GM15510 (cell line): ENCODE data around the gene NHS.

ENCODE experiments used
- POLR2A ChIP-seq: IDR thresholded peaks from 3 replicates; pipeline ENCODE4 v1.6.1; 2011; ENCODE audit warnings: borderline replicate concordance; ENCODE audit not compliant: insufficient read length; ENCODE audit errors: extremely low read depth

Gene NHS

GRCh38 chrX:17465201-17465600 lies 90.2 kb downstream of the NHS start:
- no peak for TF ChIP-seq POLR2A

DNA sequence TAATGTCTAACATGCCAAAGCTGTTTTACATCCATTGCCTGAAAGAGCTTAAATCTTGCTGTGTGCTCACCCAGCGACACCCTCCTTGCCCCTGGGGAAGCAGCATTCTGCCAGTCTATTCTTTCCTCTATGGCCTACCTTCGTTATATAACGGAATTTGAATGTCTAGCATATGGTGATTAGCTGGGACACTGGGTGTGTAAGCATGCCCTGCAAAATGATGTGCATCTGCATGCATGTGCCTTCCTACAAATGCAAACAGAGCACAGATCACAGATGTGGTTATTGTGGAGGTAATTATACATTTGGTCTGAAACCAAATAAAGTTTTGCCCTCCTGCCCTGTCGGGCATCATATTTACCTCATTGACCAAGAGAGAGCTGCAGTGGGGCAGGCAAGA lies 90.8 kb downstream of the NHS start:
- no peak for TF ChIP-seq POLR2A

DNA sequence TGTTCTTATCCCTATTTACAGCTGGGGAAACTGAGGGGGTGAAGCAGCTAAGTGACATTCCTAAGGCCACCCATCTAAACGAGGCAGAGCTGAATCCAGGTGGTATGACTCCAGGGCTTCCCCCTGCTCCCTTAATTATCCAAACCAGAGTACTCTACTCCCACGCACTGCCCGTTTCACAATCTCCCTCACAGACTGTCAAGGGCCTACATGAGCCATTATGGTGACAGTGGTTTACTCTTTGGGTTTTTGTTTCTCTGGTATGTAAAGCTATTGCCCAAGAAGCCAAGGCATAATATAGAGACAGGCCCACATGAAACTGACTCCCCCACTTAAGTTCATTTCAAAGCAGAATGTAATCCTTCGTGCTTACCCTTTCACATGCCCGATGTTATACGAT lies 95.1 kb downstream of the NHS start:
- TF ChIP-seq POLR2A, result no peak

GRCh38 chrX:17471121-17471520 lies 96.1 kb downstream of the NHS start:
- TF ChIP-seq POLR2A, result no peak

DNA sequence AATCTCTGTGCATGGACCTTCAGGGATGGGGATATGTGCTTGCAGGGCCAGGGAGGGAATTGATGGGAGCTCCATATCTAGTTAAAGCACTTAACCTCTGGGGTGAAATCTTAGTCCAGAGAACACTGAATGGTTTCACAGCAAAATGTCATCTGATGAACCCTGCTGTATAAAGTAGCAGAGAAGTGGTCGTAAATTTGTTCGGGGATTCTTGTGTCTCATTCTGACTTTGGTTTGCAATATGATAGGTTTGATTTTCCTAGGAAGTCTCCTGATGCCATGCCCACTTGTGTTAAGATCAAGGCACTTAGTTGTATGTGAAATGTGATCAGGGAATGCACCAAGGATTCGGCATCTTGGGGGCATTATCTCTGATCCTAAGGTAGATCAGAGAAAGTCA lies 96.9 kb downstream of the NHS start:
- TF ChIP-seq POLR2A, result no peak

GRCh38 chrX:17472424-17472823 lies 97.4 kb downstream of the NHS start:
- no peak for TF ChIP-seq POLR2A

- no peak for TF ChIP-seq POLR2A
Measured at GRCh38 chrX:17473021-17473420, 98.0 kb downstream of the NHS start.

DNA sequence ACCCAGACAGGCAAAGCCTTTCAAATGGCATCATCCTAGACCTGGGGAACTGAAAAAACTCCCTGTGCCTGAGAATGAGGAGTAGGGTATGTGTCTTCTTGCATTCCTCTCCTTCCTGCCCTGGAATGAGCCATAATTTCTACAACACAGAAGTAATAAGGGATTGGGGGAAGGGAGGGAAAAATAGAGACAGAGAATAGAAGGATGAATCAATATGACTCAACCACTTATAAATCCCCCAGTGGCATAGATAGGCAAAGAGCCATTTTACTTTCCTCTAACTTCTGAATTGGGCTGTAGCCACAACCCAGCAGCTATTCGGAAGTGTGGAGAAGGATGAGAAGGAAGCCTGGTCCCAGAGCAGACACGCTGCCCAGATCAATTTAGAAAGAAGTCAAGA lies 99.9 kb downstream of the NHS start:
- no peak for TF ChIP-seq POLR2A

DNA sequence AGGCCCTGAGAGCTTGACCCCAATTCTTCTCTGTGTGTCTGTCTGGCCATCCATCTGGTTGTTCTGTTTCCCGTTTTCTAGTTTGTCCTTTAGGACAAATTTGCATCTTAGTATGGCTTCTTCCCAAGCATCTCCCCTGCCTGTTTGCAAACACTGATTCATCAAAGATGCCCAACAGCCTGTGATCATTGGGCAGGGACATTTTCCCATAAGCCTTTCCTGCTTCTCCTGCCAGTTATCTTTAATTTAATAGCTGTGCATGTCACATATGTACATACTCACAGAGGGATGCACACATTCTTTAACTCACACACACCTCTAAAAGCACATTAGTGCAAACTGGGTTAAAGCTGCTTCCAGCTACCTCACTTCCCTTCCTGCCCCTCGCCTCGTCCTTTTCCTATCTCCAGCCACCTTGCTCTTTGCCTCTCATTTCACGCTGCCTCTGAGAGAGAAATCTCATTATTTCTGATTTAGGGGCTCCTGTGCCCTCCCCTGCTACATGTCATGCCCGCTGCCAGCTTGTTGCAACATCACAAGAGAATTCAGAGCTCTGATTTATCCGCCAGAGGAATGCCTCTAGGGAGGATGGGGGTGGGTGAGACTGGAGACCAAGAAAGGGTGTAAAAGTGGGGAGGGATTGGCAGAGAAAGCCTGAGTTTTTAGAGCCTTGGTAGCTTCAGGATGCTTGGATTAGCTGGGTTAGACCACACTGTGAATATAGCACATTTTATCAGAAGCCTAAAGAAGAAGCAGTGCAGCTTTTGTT lies 100.6 kb downstream of the NHS start:
- TF ChIP-seq POLR2A, result no peak

GRCh38 chrX:17476411-17476810 lies 101.4 kb downstream of the NHS start:
- no peak for TF ChIP-seq POLR2A

DNA sequence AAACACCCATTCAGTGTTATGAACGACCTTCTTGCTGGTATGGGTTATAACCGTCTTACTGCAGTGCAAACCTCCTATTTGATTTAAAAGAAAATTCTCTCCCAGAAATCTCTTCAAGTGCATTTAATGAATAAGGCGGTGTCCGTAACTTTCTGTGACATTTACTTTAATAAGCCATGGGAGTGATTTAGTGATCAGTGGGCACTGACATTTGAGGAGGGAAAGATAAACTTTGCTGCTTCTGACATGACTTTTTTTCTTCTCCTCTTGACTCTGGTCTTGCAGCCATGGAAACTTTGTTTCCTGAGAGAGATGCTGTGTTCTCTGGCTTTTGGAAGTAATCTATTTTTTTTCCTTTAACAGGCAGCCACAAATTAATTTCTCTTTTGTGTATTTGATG lies 106.1 kb downstream of the NHS start:
- TF ChIP-seq POLR2A, result no peak

DNA sequence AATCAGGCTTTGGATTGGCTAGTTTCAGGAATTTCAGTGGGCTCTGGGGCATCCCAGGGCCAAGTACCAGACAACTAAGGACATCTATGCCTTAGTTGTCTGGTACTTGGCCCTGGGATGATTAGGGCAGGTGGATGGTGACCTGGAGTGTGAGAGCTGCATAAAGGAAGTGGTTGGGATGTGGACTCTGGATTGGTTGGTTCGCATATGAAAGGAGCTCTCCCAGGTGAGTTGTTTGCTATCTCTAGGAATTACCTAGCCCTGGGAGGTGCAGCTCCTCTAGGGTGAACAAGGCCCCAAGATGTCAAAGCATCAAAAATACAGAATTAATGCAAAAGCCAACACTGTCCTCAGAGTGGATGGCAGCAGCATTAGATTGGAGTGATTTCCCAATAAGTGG lies 109.6 kb downstream of the NHS start:
- TF ChIP-seq POLR2A, result no peak

DNA sequence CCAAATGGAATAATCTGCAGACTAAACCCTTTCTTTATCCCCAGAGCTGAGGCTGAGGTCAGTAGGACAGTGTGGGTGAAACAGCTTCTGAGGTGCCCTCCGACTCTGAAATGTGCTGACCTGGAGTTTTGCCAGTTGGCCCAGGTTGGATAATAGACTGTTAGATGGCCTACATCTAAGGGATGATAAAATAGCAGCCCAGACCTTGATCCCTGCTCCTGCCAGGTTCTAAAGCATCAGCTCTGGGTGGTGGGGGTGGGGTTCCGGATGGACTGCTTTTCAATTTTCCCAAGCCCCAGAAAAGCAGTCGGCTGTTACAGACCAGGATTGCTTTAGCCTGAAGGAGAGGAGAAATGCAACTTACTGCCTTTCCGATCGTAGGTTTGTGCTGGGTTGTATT lies 110.4 kb downstream of the NHS start:
- TF ChIP-seq POLR2A, result no peak

GRCh38 chrX:17488036-17488435 lies 113.0 kb downstream of the NHS start:
- no peak for TF ChIP-seq POLR2A

GRCh38 chrX:17494216-17494615 lies 119.2 kb downstream of the NHS start:
- TF ChIP-seq POLR2A, result no peak

DNA sequence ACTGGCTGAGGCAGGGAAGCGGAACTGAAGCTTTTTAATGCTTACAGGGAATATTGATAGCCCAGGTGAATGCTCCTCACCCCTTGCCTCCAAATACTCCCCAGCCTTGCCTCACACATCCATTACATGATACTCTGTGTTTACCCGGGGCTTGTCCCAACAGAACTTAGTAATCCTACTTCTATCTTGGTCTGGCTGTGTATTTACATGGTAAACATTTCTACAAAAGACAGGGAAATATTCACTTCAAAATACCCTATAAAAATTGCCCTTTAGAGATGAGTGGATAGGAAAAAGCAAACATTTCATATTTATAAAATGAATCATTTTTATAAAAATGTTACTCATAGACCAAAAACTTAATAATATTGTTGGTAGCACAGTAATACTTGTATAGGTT lies 120.1 kb downstream of the NHS start:
- no peak for TF ChIP-seq POLR2A

DNA sequence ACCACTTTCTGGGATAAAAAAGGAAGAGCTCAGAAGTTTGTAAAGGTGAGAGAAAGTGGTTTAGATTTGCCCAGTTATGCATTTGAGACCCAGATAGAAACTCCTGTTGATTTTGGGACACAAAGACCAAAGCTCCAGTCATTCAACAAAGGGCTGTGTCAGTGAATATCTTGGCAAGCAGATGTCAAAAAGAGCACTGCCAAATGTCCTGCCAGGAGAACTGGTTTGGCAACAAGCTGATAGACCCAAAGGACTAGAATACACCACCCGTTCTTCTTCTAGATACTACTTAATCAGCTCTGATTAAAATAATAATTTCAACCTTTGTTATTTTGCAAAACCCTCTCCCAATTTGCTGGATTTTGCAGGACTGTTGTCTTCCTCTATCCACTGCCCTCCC lies 121.4 kb downstream of the NHS start:
- TF ChIP-seq POLR2A, result no peak

DNA sequence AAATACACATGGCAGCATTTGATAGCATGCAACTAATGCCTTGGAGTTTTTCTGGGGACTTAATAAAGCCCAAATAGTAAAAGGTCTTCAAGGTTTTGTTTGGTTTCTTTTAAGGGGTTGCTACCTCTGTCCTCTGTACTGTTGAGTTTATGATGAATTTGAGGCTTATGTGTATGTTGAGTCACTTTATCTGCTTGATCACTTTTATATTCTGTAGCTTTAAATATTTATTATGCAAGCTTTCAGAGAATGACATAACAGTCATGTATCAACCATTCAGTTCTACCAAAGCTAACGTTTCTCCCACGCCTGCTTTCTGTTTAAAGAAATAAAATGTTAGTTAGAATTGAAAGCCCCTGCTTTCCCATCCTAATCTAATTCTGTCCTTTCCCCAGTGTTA lies 122.2 kb downstream of the NHS start:
- TF ChIP-seq POLR2A, result no peak

DNA sequence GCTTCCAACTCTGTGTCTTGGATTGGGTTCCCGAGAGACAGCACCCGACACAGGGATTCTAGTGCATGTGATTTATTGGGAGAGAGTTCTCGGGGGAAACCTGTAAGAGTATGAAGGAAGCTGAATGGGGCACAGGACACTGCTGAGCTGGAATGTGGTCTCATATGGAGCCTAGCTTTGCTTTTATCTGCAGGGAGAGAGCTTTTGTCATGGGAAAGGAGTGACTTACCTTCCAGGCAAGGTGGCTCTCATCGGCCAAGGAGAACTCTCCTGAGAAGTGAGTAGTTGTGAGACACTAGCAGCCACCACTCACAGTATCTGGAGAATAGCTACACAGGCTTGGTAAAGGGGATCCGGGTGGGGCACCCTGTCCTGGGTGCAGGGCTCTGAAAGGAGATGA lies 124.5 kb downstream of the NHS start:
- no peak for TF ChIP-seq POLR2A
